Brain microvascular endothelial cell (primary cell): ENCODE measurements around the gene PABPC1L.

Experiments
- DNase-seq: peaks from one replicate; pipeline ENCODE4 v3.0.0-alpha.2; 2020
- H3K27ac ChIP-seq: fragments of 250-450 bp; sonication (Bioruptor Pico); 2 replicates; pipeline ENCODE4 v1.5.1; 2020; ENCODE audit warnings: mild to moderate bottlenecking, moderate library complexity
- H3K27me3 ChIP-seq: fragments of 250-450 bp; sonication (Bioruptor Pico); replicated peaks from 2 replicates; pipeline ENCODE4 v1.5.1; 2020; ENCODE audit warnings: mild to moderate bottlenecking
- H3K36me3 ChIP-seq: fragments of 250-450 bp; sonication (Bioruptor Pico); replicated peaks from 2 replicates; pipeline ENCODE4 v1.5.1; 2020; ENCODE audit warnings: mild to moderate bottlenecking
- H3K4me3 ChIP-seq: 2 replicates; pipeline ENCODE4 v1.5.1; 2011; ENCODE audit warnings: low read depth, mild to moderate bottlenecking, control low read depth, low read length, moderate library complexity
- in situ Hi-C: cut with HindIII; loops from 2 replicates; pipeline ENCODE4 v1.10.0; 2017; ENCODE audit warnings: low sequenced_read_pairs, low pct_ligation_motif_present
- TF ChIP-seq, protein P1 (sequence below): IDR thresholded peaks from 2 replicates; pipeline ENCODE4 v1.5.1; 2011; ENCODE audit warnings: low read depth, mild to moderate bottlenecking, moderate library complexity, low read length, control low read depth, inconsistent platforms; ENCODE audit errors: missing control alignments

Gene PABPC1L

DNA sequence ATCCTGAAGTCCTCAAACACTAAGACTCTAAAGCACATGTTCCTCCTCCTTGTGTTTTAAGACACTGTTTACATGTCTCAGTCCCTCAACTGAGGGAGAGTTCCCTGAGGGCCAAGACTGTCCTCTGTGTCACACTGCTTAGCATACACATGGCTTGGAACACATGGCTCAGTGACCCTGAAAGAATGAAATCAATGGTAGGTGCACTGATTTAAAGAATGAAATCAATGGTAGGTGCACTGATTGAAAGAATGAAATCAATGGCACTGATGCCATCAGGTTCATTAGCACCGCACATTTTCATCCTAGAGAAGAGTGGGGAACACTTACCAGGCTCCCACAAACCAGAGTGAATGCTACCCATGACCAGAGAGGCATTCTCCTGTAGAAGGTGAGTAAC is 40.5 kb downstream of the PABPC1L start:
- Histone ChIP-seq H3K27ac (no peak overlapping the region), H3K4me3 (no peak overlapping the region), H3K36me3 (peaks cover 77% of the 10 kb centered on the region), H3K27me3 (no peaks in the 10 kb centered on the region)
- DNase-seq: no peak
- TF ChIP-seq, protein P1, sequence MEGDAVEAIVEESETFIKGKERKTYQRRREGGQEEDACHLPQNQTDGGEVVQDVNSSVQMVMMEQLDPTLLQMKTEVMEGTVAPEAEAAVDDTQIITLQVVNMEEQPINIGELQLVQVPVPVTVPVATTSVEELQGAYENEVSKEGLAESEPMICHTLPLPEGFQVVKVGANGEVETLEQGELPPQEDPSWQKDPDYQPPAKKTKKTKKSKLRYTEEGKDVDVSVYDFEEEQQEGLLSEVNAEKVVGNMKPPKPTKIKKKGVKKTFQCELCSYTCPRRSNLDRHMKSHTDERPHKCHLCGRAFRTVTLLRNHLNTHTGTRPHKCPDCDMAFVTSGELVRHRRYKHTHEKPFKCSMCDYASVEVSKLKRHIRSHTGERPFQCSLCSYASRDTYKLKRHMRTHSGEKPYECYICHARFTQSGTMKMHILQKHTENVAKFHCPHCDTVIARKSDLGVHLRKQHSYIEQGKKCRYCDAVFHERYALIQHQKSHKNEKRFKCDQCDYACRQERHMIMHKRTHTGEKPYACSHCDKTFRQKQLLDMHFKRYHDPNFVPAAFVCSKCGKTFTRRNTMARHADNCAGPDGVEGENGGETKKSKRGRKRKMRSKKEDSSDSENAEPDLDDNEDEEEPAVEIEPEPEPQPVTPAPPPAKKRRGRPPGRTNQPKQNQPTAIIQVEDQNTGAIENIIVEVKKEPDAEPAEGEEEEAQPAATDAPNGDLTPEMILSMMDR: no peak
- in situ Hi-C loops: no loop called here

DNA sequence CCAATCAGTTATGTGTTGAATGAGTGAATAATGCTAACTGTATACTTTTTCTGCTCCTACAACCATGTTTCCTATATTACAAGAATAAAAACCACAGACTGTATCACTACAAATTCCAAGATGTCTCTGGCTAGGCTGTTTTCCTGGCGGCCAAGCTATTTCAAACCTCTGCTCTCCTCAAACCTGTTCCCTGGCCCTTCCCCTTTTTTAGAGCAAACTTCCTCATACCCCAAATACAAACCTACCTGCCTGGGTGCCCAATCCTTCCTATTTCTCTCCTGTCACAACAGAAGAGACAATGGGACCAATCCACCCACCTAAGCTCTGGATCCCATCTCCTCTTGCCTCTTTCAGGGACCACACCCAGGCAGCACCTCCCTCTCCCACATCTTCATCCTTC is 42.9 kb downstream of the PABPC1L start:
- H3K27me3 ChIP-seq: no peaks in the 10 kb centered on the region
- no peak overlapping the region for H3K27ac ChIP-seq
- in situ Hi-C loops: no loop called here
- H3K4me3 ChIP-seq: no peak overlapping the region
- DNase-seq: no peak
- TF ChIP-seq, protein P1: no peak
- peaks cover 83% of the 10 kb centered on the region for H3K36me3 ChIP-seq

DNA sequence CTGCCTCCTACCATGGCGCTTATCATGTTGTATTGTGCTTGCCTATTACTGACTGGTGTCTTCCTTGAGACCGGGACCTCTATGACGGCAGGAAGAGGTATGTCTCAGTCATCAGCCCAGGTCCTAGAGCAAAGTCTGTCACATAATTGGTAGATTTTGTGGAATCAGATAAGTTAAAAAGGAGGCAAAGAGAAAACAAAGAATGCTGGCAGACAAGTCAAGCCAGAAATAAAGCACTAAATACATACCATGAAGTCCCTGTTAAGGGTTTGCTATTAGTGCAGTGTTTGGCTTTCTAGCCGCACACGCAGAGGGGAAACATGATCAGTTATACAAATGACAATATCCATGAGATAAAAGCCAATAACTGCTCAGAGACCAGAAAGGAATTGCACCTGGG is 44.4 kb downstream of the PABPC1L start:
- no peaks in the 10 kb centered on the region for H3K27me3 ChIP-seq
- in situ Hi-C loops: no loop called here
- no peak overlapping the region for H3K4me3 ChIP-seq
- no peak for DNase-seq
- TF ChIP-seq, protein P1: no peak
- peaks cover 71% of the 10 kb centered on the region for H3K36me3 ChIP-seq
- no peak overlapping the region for H3K27ac ChIP-seq

DNA sequence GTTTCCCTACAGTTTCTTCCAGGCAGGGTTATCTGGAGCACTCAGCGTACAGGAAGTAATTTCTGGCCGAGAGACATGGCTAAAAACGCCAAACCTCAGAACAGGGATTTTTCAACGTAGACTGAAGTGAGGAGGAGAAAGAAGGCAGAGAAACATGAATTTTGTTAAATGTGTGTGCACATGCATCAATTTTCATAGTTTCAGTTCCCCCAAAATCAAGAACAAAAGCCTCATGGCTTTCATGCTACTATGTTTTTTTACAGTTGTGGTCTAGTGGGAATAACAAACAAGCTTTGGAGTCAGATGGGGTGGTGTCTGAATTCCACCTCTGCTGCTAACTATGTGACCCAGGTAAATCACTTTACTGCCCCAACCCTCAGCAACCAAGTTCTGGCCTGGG is 45.4 kb downstream of the PABPC1L start:
- peaks cover 62% of the 10 kb centered on the region for H3K36me3 ChIP-seq
- no peaks in the 10 kb centered on the region for H3K27me3 ChIP-seq
- in situ Hi-C loops: no loop called here
- H3K4me3 ChIP-seq: no peak overlapping the region
- no peak for DNase-seq
- TF ChIP-seq, protein P1: no peak
- H3K27ac ChIP-seq: no peak overlapping the region

DNA sequence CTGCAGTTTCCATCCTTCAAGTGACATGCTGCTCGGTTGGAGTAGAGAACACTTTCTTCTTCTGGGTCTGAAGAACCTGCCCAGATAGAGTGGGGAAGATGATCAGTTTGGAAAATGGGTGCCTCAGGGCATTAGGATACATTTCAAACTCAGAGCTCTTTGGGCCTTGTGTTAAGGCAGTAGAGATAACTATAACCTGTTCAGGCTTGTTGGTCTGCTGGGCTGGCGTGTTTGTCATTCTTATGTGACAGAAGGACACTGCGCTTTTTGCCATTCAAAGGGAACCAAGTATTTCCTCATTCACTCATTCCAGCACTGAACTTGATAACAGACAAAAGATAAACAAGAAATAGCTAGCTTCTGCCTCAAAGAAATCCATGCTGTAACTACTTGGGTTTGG is 46.5 kb downstream of the PABPC1L start:
- DNase-seq: no peak
- H3K27me3 ChIP-seq: no peaks in the 10 kb centered on the region
- peaks cover 50% of the 10 kb centered on the region for H3K36me3 ChIP-seq
- H3K27ac ChIP-seq: no peak overlapping the region
- H3K4me3 ChIP-seq: no peak overlapping the region
- TF ChIP-seq, protein P1: no peak
- in situ Hi-C loops: no loop called here

DNA sequence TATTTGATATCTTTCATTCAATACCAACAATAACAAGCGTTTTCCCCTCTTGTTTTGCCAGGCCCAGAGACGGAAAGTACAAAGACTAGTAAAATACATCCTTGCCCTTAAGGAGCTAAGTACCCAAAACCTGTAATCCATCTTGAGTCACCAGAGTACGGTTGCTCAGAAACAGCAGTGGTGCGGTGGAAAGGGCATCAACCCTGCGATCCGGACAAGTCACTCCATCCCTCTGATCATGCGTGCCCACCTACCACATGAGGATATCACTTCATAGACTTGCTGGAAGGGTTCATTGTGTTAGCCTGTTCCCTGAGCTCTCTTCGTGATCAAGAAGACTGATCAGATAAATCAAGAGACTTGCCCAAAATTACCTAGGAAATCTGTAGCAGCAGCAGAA is 48.4 kb downstream of the PABPC1L start:
- Histone ChIP-seq H3K36me3 (peaks cover 31% of the 10 kb centered on the region), H3K4me3 (no peak overlapping the region)

More for the DNA sequence above, 48.4 kb downstream of the PABPC1L start:
- TF ChIP-seq, protein P1: no peak
- H3K27ac ChIP-seq: no peak overlapping the region
- in situ Hi-C loops: no loop called here
- H3K27me3 ChIP-seq: no peaks in the 10 kb centered on the region
- DNase-seq: no peak
